ENCODE data around the gene LACTBL1.
"Not testable (repeated sequence)": the region's sequence is repeated elsewhere in the genome, so short reads cannot be mapped to it uniquely, and the experiment has no call there.

Gene LACTBL1

DNA sequence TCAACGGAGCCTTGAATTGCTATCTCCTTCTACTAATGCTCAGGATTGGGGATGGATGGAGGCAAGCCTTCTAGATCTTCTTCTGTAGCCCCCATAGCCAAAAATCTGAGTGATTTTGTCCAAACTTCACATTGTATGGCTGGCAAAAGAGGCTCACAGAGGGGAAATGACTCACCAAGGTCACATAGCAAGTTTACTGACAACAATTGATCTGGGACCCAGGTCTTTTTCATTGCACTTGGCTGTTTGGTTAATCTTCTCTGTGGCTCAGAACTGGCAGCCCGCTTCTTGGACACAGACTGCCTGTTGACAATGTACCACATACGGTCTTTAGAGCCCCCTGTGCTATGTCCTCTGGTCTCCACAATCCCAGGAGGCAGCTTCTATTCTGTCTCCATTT lies 3.0 kb upstream of the LACTBL1 start:
- no peak for DNase-seq

DNA sequence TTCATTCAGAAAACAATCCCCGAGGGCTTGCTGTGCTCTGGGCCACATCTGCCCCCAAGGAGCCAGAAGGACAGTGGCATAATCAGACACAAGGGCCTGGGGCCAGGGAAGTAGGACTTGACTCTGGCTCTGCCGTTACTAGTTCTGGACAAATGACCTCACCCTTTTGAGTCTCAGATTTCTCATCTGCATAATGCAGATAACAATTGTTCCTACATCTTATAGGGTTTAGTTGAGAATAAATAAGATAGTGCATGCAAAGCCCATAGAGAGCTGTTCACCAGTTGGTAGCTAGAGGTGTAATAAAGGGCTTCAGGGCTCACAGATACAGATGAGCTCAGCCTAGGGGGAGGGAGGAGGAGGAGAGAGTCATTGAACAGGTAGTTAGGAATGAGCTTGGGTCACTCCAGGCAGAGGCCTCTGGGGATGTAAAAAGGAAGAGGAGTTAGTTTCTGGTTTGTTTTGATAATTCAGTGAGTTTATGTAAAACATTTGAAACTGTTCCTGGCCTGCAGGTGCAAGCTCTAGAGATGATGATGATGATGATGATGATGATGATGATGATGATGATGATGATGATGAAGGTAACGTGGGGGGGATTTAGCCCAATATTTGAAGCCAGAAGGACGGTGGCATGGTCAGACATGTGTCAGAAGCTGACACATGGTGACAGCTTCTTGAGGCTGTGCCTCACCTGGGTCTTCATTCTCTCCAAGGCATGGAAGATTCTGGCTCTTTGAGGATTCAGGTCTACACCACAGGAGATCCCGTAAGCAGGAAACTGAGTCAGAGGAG lies 858 bp downstream of the LACTBL1 start:
- no peak for DNase-seq

DNA sequence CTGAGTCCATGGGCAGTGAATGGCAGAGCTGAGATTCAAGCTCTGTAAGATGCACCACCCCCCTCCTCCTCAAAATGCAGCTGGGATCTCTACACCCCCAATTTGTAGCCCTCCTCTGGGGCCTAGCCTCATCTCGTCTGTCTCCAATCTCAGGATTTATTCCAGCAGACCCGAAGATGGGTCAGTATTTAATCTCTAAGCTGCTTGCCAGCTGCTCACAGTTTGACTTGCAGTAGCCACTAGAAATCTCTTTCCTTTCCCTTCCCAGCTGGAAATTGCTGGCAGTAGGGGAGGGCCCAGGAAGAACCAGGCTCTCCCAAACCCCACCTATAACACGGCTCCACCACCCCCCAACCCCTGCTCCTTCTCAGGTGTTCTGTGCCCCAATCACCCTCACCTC lies 1.5 kb downstream of the LACTBL1 start:
- DNase-seq: no peak

DNA sequence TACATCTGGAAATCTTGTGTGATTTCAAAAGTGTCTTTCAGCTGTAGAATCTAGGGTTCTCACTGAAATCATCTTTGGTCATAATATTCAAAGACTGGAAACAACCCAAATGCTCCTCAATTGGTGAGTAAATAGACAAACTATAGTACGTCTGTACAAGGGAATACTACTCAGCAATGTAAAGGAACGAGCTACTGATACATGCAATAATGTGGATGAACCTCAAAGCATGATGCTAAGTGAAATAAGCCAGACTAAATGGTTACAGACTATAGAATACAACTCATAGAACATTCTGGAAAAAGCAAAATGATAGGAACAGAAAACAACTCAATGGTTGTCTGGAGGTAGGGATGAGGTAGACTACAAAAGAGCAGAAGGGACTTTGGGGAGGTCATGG lies 2.6 kb downstream of the LACTBL1 start:
- no peak for DNase-seq

DNA sequence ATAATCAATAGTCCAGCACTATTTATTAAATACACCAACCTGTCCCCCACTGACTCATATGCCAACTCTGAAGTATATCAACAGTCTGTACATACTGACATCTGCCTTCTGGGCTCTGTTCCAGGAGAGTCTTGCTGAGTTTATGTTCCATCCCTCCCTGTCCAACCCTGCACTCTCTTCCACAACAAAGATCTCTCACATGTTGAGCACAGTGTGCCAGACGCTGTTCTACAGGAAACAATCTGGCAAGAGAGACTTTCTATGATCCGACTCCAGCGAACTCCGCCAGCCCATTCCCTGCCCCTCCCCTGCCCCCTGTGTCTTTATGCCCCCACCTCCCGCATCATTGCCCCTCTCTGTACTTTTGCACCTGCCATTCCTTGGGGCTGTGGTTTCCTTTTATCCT lies 3.4 kb downstream of the LACTBL1 start:
- no peak for DNase-seq

DNA sequence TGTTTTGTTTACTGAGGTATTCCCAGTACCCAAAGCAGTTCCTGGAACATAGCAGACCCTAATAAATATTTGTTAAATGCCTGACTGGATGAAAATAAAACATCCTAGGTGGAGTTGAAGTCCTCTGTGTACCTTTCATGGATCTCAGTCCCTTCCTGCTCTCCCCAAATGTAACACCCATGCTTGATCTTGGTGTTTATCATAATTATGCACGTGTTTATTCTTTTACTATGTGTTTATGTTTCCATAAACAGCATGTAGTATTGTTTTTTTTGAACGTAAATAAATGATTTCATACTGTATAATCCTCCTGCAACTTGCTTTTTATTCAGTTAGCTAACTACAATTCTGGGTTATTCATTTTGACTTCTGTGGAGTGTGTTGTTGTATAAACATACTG lies 4.8 kb downstream of the LACTBL1 start:
- DNase-seq: no peak

DNA sequence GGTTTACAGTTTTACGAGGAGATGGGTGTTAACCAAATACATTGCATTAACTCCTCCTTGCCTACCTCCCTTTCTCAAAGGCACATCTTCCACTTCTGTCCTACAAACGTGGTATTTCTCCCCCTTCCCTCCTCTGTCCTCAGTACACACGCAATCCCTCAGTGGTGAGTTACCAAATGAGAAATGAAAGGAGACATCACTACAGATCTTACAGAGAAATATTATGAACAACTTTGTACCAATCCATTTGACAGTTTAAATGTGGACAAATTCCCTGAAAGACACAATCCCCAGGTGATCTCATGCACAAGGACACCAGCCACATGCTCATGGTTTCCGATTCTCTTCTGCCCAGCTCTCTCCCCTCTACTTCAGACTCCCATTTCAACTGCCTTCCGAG lies 6.4 kb downstream of the LACTBL1 start:
- DNase-seq: no peak

DNA sequence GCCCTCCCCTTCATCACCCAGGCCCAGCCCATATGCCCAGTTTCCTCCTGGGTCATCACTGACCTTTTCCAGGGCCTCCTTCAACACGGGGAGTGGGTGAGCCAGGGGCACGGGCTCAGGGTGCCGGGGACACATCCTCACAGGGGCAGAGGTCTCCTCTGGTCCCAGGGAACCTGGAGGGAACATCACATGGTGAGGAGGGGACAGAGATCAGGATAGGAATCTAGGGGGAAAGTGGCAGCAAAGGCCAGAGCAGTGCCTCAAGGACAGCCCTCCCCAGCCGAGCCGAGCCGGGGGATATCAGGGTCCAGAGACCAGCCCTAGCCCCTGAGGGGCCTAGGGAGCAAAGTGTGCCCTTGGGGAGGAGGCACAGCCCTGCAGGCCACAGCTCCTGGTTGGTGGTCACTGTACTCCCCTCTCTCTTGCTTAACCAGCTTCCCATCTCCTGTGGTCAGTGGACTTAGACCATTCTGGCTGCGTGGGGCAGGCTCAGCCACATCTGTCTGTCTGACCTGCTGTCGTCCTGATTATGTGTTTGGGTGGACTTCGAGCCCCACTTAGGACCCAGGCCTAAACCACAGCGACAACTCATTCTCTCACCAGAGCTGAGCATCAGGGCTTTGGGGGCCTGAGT lies 9.5 kb downstream of the LACTBL1 start:
- no peak for DNase-seq

DNA sequence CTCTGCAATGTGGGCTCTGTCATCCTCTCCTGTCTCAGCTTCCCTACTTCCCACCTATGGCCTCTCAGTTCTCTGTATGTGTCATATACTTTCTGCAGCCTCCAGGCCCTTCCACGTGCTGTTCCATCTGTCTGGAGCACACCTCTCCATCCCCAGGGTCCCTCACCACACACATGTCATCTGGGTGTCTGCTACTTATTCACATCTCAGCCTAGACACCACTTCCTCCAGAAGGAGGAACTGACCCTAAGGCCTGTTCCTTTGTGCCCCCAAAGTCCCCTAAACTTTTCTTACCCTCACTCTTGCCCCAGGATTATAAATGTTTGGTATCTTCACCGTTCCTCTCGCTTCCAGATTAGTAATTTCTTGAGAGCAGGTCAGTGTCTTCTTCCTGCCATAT lies 10.1 kb downstream of the LACTBL1 start:
- DNase-seq: no peak

DNA sequence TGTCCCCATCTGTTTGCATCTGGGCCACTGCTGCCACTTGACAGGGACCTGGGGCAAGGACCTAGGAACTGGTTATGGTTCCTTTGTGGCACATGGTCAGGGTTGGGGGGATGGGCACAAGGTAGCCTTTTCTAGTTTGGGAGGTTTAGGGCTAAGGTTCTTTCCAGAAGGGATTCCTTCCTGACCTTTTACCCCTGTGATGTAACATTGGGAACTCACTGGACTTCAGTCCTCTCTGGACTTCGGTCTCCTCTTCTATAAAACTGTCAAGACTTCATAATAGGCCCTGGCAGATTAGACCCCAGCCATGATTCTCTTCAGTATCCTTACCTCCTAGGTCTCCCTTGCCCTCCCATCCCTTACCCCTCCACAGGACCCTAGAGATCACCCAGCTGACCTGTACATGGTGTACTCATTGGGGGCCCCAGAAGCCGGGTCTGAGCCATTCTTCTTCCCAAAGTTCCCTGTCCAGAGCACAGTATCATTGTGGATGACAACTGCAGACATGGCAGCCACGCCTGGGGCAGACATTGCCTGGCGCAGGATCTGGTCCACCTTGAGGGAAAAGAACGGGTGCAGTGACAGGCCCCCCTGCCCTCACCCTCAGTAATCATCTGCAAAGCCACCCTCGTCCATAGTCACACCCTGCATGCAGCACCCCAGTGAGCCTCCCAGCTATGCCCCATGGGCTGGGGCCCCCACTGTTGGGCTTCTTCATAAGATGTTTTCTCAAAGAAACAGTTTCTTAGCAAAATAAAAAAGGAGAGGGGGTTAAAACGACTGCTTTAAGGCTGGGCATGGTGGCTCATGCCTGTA lies 12.9 kb downstream of the LACTBL1 start:
- no peak for DNase-seq

DNA sequence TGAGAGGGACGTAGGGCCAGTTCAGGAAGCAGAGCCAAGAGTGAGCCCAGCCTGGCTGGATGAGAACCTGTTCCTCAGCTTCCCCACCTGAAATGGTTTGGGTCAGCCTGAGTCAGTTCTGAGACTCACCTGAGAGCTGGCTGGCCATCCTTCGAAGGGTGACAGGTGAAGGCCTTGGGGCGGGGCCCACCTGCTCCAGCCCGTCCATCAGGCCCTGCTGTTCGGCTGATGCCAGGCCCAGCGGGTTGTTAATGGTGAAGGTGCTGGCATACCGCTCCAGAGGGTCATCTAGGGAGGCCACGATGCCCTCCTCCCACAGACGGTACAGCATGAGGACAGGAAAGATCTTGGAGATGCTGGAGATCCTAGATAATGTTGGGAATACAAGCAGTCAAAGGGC lies 14.1 kb downstream of the LACTBL1 start:
- no peak for DNase-seq

DNA sequence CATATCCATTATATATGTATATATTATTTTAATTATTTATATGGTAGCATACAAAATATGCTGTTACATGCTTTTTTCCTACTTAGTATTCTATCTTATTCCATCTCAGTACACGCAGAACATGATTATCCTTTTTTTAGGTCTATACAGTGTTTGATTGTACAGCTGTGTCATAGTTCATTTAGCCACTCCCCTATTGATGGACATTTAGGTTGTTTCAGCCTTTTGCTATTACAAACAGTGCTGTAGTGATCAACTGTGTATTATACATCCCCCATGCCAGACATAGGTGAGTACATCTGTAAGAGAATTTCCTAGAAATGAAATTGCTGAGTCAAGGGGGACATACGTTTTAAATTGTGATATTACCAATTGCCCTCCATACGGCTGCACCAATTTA lies 15.6 kb downstream of the LACTBL1 start:
- DNase-seq: no peak

DNA sequence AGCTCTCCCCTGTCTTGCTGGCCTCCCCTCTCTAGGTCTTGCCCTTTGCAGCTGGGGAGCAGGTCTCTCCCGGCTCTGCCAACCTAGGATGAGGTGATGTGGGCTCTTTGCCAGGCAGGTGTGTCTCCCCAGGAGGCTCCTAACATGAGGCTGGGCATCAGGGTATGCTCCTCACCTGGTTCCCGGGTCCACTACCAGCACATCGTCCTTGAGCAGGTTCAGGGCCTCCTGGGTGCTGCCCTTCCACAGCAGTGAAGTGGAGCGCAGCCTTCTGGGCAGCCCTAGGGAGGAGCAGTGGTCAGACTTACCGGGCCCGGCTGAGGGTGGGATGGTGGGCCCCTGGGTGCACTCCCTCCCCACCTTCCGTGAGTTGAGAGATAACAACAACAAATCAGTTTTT lies 17.5 kb downstream of the LACTBL1 start:
- no peak for DNase-seq

DNA sequence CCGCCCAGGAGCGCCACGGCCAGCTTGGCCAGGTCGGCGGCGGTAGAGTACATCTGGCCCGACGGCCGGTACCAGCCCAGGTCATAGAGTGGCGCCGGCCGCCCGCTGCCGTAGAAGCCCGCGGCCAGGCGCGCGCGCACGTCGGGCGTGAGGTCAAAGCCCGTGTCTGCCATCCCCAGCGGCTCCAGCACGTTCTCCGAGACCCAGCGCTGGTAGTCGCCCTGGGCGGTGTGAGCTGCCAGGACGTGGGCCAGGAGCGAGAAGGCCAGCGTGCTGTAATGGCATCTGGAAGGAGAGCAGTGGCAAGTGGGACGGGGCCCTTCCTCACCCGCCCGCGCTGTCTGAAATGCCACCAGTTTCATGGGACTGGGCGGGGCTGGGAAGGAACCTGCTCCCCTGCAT lies 18.9 kb downstream of the LACTBL1 start:
- no peak for DNase-seq

DNA sequence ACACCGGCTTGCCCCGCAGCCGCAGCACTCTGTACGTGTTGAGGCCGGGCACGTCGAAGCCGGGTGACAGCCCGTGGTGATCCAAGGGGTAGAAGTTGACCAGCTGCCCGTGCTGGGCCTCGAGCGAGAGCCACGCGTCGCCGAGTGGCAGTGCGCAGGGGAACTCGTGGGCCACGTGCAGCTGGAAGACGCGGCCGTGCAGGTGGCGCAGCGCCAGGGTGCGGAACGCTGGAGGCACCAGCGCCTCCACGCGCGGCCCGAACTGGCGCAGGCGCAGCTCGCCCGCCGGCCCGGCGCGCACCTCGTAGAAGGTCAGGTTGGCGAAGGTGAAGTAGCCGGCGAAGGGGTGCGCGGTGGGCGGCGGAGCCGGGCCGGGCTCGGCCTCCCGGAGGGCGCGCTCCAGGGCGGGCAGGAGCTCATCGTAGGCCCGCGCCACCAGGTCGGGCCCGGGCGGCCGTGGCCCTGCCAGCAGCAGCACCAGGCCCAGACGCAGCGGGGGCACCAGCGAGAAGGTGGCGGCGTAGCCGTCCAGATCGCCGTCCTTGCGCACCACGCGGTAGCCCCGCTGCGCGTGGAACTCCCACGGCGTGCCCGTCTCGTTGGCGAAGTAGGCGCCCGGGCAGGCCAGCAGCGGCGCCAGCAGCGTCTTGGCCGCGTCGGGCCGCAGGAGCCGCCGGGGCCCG lies 19.5 kb downstream of the LACTBL1 start:
- DNase-seq: no peak

DNA sequence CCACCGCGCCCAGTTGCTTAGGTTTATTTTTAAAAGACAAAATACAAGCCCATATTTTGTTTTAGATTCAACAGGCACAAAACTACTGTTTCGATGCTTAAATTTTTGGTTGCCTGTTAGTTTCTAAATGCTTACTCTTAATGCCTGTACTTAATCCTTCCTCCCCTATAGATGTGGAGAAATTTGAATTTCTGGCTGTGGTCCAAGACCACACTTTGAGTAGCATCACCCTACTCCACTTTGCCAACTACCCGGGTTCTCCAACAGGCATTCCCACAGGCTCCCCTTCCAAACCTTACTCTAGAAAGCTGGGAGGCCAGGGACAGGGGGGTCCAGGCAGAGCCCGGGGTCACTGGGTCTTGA lies 20.0 kb downstream of the LACTBL1 start:
- no peak for DNase-seq

DNA sequence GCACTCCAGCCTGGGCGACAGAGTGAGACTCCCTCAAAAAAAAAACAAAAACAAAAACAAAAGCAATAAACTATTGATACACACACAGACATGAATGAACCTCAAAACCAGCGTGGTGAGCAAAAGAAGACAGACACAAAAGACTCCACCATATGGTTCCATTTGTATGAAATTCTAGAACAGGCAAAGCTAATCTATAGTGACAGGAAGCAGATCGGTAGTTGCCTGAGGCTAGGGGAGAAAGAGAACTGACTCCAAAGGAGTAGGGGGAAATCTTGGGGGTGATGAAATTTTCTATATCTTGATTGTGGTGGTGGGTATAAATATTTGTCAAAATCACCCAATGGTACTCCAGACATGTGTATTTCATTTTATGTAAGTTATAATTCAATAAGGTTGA lies 20.9 kb downstream of the LACTBL1 start:
- no peak for DNase-seq

DNA sequence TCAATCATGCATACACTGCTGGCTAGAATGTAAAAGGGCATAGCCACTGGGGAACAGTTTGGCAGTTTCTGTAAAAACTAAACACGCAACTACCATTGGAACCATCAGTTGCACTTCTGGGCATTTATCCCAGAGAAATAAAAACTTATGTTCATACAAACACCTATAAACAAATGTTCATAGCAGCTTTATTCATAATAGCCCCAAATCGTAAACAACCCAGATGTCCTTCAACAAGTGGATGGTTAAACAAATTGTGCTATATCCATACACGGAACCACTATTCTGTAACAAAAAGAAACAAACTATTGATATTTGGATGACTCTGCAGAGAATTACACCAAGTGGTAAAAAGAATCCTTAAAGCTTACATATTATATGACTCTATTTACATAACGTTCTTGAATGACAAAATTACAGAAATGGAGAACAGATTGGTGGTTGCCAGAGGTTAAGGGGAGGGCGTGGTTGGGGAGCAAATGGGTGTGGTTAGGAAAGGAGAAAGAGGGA lies 22.8 kb downstream of the LACTBL1 start:
- no peak for DNase-seq

DNA sequence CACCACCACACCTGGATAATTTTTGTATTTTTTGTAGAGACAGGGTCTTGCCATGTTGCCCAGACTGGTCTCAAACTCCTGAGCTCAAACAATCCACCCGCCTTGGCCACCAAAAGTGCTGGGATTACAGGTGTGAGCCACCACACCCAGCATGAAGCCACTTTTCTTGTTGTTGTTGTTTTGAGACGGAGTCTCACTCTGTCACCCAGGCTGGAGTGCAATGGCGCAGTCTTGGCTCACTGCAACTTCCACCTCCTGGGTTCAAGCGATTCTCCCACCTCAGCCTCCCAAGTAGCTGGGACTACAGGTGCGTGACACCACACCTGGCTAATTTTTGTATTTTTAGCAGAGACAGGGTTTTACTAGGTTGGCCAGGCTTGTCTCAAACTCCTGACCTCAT lies 27.5 kb downstream of the LACTBL1 start:
- DNase-seq: not testable (repeated sequence)

DNA sequence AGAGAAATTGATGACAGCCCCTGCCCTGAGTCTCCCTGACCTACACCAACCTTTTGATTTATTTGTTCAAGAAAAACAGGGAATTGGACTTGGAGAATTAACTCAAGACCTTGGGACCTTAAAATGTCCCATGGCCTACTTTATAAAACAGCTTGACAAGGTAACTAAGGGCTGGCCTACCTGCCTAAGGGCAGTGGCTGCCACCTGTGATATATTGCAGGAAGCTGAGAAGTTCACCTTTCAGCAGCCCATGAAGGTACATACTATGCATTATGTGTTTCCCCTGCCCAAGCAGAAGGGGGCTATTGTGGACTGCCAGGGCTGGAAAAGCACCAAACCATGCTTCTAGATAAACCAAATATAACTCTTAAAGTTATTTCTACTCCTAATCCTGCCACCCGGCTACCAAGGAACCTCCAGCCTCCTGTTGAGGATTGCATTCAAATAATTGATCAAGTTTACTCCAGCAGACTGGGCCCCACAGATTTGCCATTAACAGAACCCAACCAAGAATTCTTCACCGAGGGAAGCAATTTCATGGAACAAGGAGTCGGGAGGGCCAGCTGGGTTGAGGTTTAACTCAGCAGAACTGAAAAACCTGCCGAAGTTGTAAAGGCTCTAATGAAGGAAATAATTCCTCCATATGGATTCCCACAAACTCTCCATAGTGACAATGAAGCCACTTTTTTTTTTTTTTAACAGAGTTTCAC lies 28.2 kb downstream of the LACTBL1 start:
- no peak for DNase-seq

DNA sequence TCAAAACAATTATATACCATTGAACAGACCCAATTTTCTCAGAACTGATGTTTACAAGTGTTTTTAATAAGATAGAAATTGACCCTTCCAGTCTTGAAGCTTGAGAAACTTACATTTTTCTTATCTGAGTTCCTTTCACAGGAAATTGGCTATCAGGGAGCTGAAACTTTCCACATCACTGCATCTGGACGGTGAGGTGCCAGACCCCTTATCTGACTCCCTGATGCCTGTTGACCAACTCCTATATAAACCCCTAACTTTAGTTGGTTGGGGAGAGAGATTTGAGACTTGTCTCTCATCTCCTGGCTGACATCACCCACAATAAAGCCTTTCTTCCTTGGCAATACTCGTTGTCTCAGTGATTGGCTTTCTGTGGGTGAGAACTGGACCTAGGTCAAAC lies 31.4 kb downstream of the LACTBL1 start:
- no peak for DNase-seq

DNA sequence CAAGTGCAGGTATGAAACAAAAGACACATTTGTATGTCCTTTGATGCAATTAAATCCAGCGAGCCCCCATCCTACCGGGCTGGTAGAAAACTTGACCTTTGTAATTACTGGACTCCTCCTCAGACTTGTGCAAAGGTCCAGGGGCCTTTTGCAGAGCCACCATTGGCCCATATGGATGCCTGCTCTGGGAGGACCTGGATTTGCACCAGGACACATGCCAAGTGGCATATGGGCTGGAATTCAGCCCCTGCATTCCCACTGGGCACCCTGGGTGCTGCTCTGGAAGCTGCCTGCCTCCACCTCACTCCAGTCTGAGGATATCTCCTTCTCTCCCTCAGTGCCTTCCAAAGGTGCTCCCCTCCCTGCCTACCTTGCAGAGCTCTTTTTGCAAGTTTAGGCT lies 36.0 kb downstream of the LACTBL1 start:
- no peak for DNase-seq

DNA sequence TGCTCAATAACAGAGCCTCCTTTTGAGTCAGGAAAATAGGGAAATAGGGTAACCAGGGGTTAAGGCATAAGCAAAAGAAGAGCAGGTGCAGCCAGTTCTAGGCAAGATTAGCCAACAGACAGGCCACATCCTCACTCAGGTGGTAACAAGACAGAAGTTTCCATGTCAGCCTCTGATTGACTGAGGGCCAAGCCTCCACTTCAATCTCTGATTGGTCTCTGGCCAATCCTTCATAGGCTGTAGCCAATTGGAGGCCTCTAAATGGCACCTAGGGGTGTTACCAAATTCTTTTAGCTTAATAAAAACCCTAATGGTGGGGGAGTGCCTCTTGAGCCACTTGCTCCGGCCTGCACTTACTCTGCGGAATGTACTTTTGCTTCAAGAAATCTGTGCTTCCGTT lies 37.2 kb downstream of the LACTBL1 start:
- DNase-seq: no peak

Data from stimulated activated CD4-positive, alpha-beta T cell treated with anti-CD3 and anti-CD28 coated beads, Interleukin-12 subunit alpha, Interleukin-12 subunit beta, amount 100 ng/mL, for 4 hours (primary cell).